ENCODE measurements around the gene KRTAP12-3. TPM values are rescaled to one million over a fixed set of nuclear protein-coding genes. Genes with fewer than 3 reads are reported as not detected.
"Not testable (repeated sequence)": the region's sequence is repeated elsewhere in the genome, so short reads cannot be mapped to it uniquely, and the experiment has no call there.

The KRTAP12-3 gene
- total RNA-seq, 2 donors from 2014 or later: not detected

DNA sequence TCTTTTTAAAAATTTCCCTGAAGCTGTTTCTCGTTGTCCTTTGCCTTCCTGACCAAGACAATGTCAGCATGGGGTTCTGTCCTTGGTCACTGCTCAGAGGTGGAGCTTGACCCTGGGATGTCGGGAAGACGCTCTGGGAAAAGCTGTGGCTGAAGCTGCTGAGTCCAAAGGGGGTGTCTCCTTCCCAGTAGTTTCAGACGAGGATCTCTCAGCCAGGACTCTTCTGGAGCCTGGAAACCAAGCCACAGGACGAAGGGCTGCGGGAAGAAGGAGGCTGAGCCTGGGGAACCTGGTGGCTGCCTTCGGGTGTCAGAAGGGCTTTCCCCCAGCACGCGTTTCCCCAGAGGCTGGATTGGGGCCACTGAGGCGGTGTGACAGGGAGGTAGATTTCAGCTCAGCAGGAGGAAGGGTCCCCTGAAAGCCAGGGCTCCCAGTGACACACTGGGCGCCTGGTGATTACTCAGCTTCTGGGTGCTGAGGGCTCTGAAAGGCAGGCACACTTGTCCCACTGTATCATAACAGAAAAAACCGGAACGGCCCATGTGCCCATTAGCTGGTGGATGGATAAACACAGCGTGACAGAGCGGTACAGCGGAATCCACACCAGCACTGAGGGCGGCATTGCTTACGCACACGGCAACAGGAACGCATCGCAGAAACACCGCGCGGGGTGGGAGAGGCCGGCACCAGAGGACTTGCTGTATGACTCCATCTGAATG lies 29.3 kb downstream of the KRTAP12-3 start:
- TF ChIP-seq POLR2A (IDR thresholded peaks at IDR 0.05) (no peak), CTCF (IDR thresholded peaks at IDR 0.05) (no peak), POLR2AphosphoS5 (IDR thresholded peaks at IDR 0.05) (no peak)
- Histone ChIP-seq H3K27ac (no peak overlapping the region), H3K36me3 (no peaks in the 10 kb centered on the region), H3K9me3 (no peaks in the 10 kb centered on the region), H3K27me3 (replicated peaks; ENCODE audit: insufficient read depth) (peaks cover 5% of the 10 kb centered on the region), H3K4me1 (replicated peaks) (no peaks in the 10 kb centered on the region), H3K4me3 (no peak overlapping the region)
- WGBS: 59% methylated on average over 25 of the region's 25 CpGs
- intact Hi-C loops (cut with DNase I): no loop called here
- peak; percentile 3 for DNase-seq (ENCODE audit: low spot score)

GRCh38 chr21:44687671-44688070 lies 29.9 kb downstream of the KRTAP12-3 start:
- no peaks in the 10 kb centered on the region for H3K36me3 ChIP-seq
- H3K4me1 ChIP-seq (replicated peaks): no peaks in the 10 kb centered on the region
- H3K27ac ChIP-seq: no peak overlapping the region
- DNase-seq (ENCODE audit: low spot score): no peak
- H3K4me3 ChIP-seq: no peak overlapping the region
- WGBS: 26% methylated on average over 11 of the region's 11 CpGs
- no peaks in the 10 kb centered on the region for H3K9me3 ChIP-seq
- intact Hi-C loops (cut with DNase I): no loop called here
- peaks cover 5% of the 10 kb centered on the region for H3K27me3 ChIP-seq (replicated peaks; ENCODE audit: insufficient read depth)
- TF ChIP-seq POLR2A (IDR thresholded peaks at IDR 0.05) (no peak), POLR2AphosphoS5 (IDR thresholded peaks at IDR 0.05) (no peak), CTCF (IDR thresholded peaks at IDR 0.05) (no peak)

DNA sequence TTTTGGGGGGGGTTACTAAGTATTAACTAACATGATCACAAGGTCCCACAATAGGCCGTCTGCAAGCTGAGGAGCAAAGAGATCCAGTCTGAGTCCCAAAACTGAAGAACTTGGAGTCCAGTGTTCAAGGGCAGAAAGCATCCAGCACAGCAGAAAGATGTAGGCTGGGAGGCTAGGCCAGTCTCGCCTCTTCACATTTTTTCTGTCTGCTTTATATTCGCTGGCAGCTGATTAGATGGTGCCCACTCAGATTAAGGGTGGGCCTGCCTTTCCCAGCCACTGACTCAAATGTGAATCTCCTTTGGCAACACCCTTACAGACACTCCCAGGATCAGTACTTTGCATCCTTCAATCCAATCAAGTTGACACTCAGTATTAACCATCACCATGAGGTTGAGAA lies 32.0 kb downstream of the KRTAP12-3 start:
- H3K27ac ChIP-seq; H3K27me3 ChIP-seq (replicated peaks; ENCODE audit: insufficient read depth); H3K4me1 ChIP-seq (replicated peaks); DNase-seq (ENCODE audit: low spot score); H3K9me3 ChIP-seq; H3K36me3 ChIP-seq; intact Hi-C loops (cut with DNase I); H3K4me3 ChIP-seq: not testable (repeated sequence)
- WGBS: 89% methylated on average over 3 of the region's 3 CpGs

GRCh38 chr21:44691686-44692085 lies 34.0 kb downstream of the KRTAP12-3 start:
- Histone ChIP-seq H3K36me3 (no peaks in the 10 kb centered on the region), H3K27me3 (replicated peaks; ENCODE audit: insufficient read depth) (no peaks in the 10 kb centered on the region), H3K4me1 (replicated peaks) (no peaks in the 10 kb centered on the region), H3K4me3 (no peak overlapping the region), H3K9me3 (no peaks in the 10 kb centered on the region), H3K27ac (no peak overlapping the region)
- no peak for DNase-seq (ENCODE audit: low spot score)
- WGBS: 64% methylated on average over 2 of the region's 2 CpGs
- TF ChIP-seq POLR2AphosphoS5 (IDR thresholded peaks at IDR 0.05) (no peak), CTCF (IDR thresholded peaks at IDR 0.05) (no peak), POLR2A (IDR thresholded peaks at IDR 0.05) (no peak)
- intact Hi-C loops (cut with DNase I): no loop called here

- TF ChIP-seq POLR2A (IDR thresholded peaks at IDR 0.05) (no peak), POLR2AphosphoS5 (IDR thresholded peaks at IDR 0.05) (no peak), CTCF (IDR thresholded peaks at IDR 0.05) (no peak)
- Histone ChIP-seq H3K27me3 (replicated peaks; ENCODE audit: insufficient read depth) (peaks cover 6% of the 10 kb centered on the region), H3K9me3 (no peaks in the 10 kb centered on the region), H3K27ac (no peak overlapping the region), H3K4me1 (replicated peaks) (no peaks in the 10 kb centered on the region), H3K36me3 (no peaks in the 10 kb centered on the region), H3K4me3 (no peak overlapping the region)
- intact Hi-C loops (cut with DNase I): no loop called here
- WGBS: 50% methylated on average over 2 of the region's 2 CpGs
- DNase-seq (ENCODE audit: low spot score): no peak
Measured at GRCh38 chr21:44692798-44693512, 35.2 kb downstream of the KRTAP12-3 start.
